Muscle of back (tissue), 11 donors: ENCODE data around the gene COL6A3. TPM values are rescaled to one million over a fixed set of nuclear protein-coding genes. Genes with fewer than 3 reads are reported as not detected.

Experiments
- DNase-seq, 3 donors: peaks; one replicate each; pipeline versions ENCODE4 v3.0.0 to v3.0.0-alpha.2; 2013
- polyA plus RNA-seq, 10 donors: library from polyadenylated mRNA; unstranded; fragments of 120-200 nt; gene quantifications; one replicate each; pipeline ENCODE4 v1.2.1, GENCODE V29; 2013; ENCODE audit not compliant: insufficient read length in 10 of 10

Gene COL6A3
- polyA plus RNA-seq, 10 donors: 229 to 489 (median 278) TPM

- DNase-seq: no peak
Observed at GRCh38 chr2:237446338-237446665, 32.3 kb upstream of the COL6A3 start.

- DNase-seq: no peak
Observed at GRCh38 chr2:237445611-237446337, 31.8 kb upstream of the COL6A3 start.

GRCh38 chr2:237444071-237444470, 30.1 kb upstream of the COL6A3 start:
- no peak for DNase-seq

GRCh38 chr2:237441605-237442274, 27.8 kb upstream of the COL6A3 start:
- peak in 2 of 3 donors; percentile 43 to 49 for DNase-seq

GRCh38 chr2:237440819-237441281, 26.9 kb upstream of the COL6A3 start:
- DNase-seq: no peak

- peak in 1 of 3 donors; percentile 59 for DNase-seq
Observed at GRCh38 chr2:237438080-237438940, 24.3 kb upstream of the COL6A3 start.

- DNase-seq: no peak
Observed at GRCh38 chr2:237437566-237437965, 23.6 kb upstream of the COL6A3 start.

- peak; percentile 89 to 94 (median 89) for DNase-seq
Observed at GRCh38 chr2:237435844-237436587, 22.1 kb upstream of the COL6A3 start.

- peak in 1 of 3 donors; percentile 61 for DNase-seq
Observed at GRCh38 chr2:237434866-237435311, 20.9 kb upstream of the COL6A3 start.

- DNase-seq: no peak
Observed at GRCh38 chr2:237433920-237434676, 20.1 kb upstream of the COL6A3 start.

GRCh38 chr2:237432484-237433092, 18.6 kb upstream of the COL6A3 start:
- peak in 1 of 3 donors; percentile 81 for DNase-seq

GRCh38 chr2:237431837-237432236, 17.9 kb upstream of the COL6A3 start:
- DNase-seq: no peak

GRCh38 chr2:237431372-237431771, 17.4 kb upstream of the COL6A3 start:
- DNase-seq: peak in 1 of 3 donors; percentile 84

GRCh38 chr2:237430861-237431260, 16.9 kb upstream of the COL6A3 start:
- DNase-seq: no peak

- DNase-seq: no peak
Observed at GRCh38 chr2:237429753-237430152, 15.8 kb upstream of the COL6A3 start.

GRCh38 chr2:237427769-237428506, 14.0 kb upstream of the COL6A3 start:
- DNase-seq: no peak

- DNase-seq: peak in 1 of 3 donors; percentile 56
Observed at GRCh38 chr2:237426517-237426916, 12.6 kb upstream of the COL6A3 start.

- no peak for DNase-seq
Observed at GRCh38 chr2:237425320-237425719, 11.4 kb upstream of the COL6A3 start.

GRCh38 chr2:237424544-237424943, 10.6 kb upstream of the COL6A3 start:
- no peak for DNase-seq

- no peak for DNase-seq
Observed at GRCh38 chr2:237423891-237424290, 9.9 kb upstream of the COL6A3 start.
